Neural progenitor cell (in vitro differentiated cells): ENCODE data around the gene ST8SIA5.

ENCODE experiments used
- CTCF ChIP-seq: fragments of 200-600 bp; sonication (generic); IDR thresholded peaks from 2 replicates; pipeline ENCODE4 v1.5.1; 2017; ENCODE audit warnings: antibody characterized with exemption, mild to moderate bottlenecking
- EZH2 ChIP-seq: fragments of 200-600 bp; sonication (generic); IDR thresholded peaks from 2 replicates; pipeline ENCODE4 v1.6.1; 2017; ENCODE audit warnings: antibody characterized with exemption, mild to moderate bottlenecking, moderate library complexity

- TF ChIP-seq CTCF (no peak), EZH2 (no peak)
Measured at GRCh38 chr18:46678785-46679399, 78.0 kb downstream of the ST8SIA5 start.
